ENCODE measurements around the gene PLD1.

DNA sequence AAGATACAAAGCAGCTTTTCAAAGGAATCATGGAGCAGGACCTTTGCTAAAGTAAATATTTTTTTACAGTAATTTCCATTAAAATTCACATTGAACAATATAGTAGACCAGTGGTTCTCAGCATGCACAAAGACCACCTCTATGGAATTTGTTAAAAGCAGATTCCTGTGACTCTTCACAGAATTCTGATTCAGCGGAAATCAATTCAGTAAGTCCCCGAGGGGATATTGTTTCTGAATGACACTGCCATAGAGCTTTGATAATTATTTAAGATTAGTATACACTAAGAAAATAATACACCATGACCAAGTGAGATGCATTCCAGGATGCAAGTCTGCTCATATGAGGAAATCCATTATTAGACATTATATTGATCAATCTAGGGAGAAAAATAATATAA lies 188.2 kb downstream of the PLD1 start:
- TF ChIP-seq, protein P1, sequence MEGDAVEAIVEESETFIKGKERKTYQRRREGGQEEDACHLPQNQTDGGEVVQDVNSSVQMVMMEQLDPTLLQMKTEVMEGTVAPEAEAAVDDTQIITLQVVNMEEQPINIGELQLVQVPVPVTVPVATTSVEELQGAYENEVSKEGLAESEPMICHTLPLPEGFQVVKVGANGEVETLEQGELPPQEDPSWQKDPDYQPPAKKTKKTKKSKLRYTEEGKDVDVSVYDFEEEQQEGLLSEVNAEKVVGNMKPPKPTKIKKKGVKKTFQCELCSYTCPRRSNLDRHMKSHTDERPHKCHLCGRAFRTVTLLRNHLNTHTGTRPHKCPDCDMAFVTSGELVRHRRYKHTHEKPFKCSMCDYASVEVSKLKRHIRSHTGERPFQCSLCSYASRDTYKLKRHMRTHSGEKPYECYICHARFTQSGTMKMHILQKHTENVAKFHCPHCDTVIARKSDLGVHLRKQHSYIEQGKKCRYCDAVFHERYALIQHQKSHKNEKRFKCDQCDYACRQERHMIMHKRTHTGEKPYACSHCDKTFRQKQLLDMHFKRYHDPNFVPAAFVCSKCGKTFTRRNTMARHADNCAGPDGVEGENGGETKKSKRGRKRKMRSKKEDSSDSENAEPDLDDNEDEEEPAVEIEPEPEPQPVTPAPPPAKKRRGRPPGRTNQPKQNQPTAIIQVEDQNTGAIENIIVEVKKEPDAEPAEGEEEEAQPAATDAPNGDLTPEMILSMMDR (conservative IDR thresholded peaks at IDR 0.05) = no peak
- TF ChIP-seq EZH2 (IDR thresholded peaks at IDR 0.05; ENCODE audit: low read depth) = no peak

Measured in PC-9 (cell line).